ENCODE results near the gene MSI2. TPM values are rescaled to one million over a fixed set of nuclear protein-coding genes. Genes with fewer than 3 reads are reported as not detected.

Gene MSI2
- total and polyA plus RNA-seq, 9 of the 15 experiments (the other 6 are each of a cell fraction or from before 2014, with no cell fraction given) = 4.6 to 61.8 (median 42.4) TPM

DNA sequence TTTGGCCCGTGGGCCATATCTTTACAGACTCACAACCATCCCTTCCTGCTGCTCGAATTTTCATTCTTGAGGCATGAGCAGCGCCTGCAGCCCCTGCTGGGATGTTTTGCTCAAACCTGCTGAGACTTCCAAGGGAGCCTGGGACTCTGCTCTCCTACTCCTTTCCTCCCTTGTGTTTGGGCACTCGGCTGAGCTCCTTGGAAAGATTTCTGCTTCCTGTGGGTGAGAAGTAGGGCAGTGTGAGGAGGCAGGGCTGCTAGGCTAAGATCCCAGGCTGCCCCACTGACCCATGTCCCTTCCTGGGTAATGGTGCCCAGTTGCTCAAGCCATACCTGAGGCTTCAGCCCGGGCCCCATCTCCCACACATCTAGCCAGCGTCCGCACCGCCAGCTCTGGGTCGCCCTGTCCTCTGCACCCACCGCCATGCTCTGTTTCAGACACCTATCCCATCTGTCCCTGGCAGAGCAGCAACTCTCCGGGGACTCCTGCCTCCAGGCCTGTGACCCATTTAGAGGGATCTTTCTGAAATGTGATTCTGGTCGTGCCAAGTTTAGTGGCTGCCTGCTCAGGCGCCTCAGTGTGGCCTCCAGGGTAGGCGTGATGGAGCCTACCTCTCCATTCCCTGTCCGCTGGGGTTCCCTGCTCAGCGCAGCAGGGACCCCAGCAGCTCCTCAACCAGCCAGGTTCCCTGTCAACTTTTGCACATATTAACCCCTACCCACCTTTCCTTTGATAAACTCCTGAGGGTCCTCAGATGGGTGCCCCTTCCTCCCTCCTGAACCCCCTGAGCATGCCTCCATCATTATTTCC is 298.7 kb downstream of the MSI2 start:
- Histone ChIP-seq H3K36me3 (ENCODE audit: control insufficient read depth, insufficient read depth, low read length) (peaks cover 2% of the 10 kb centered on the region; the same call in 1 of the 3 replicates), H3K4me1 (replicated peaks in 1 of 2; ENCODE audit: control insufficient read depth in 2 of 2, insufficient read depth in 2 of 2, low read length in 2 of 2) (peaks cover 29% of the 10 kb centered on the region in 2 experiments; a peak in 4 of 5 replicates), H3K9me1 (ENCODE audit: control insufficient read depth, insufficient read depth, low read length) (no peaks in the 10 kb centered on the region), H3K4me2 (ENCODE audit: insufficient read depth, low read length) (peak overlapping the region; percentile 71), H3K27ac (ENCODE audit: extremely low read depth, low read depth, low read length) (peak overlapping the region; percentile 4; the same call in 1 of the 3 replicates), H3K9me3 (replicated peaks; ENCODE audit: control insufficient read depth, insufficient read depth, low read depth, low read length) (no peaks in the 10 kb centered on the region), H3K9ac (ENCODE audit: insufficient read depth in 1 of 2, low read depth in 2 of 2, low read length in 2 of 2) (peak overlapping the region in 1 of 2 experiments; percentile 59; a peak in 2 of 4 replicates), H2AFZ (ENCODE audit: low read depth, low read length) (no peak overlapping the region), H4K20me1 (replicated peaks; ENCODE audit: control insufficient read depth, insufficient read depth, low read length) (peaks cover 12% of the 10 kb centered on the region), H3K4me3 (no peak overlapping the region), H3K79me2 (ENCODE audit: control insufficient read depth, insufficient read depth, low read length) (peaks cover 5% of the 10 kb centered on the region; the same call in 1 of the 3 replicates), H3K27me3 (ENCODE audit: control insufficient read depth in 2 of 2, insufficient read depth in 2 of 2, low read length in 2 of 2) (no peaks in the 10 kb centered on the region)
- POLR2A ChIA-PET = interaction anchor here (0.6 to 2.2 kb wide), 3 partner anchors 14 to 302 kb away, joined by 3 to 4 read pairs (median 4); no protein-coding TSS in a partner anchor
- ATAC-seq = no peak
- no peak for FAIRE-seq
- BruUV-seq (replicated peaks) = no TSS peak
- CTCF ChIA-PET (ENCODE audit: low intra/inter-chr PET ratio) = no interaction called here
- in situ Hi-C loops (cut with MboI) (no loop called here), intact Hi-C loops (cut with micrococcal nuclease) (loop anchor here (5.0 kb wide), 1 partner anchor 117 kb away; no protein-coding TSS in a partner anchor)
- 76% methylated on average over 15 of the region's 16 CpGs for WGBS (ENCODE audit: insufficient coverage, low coverage, missing lambda C conversion rate)
- TF ChIP-seq NRF1 (conservative IDR thresholded peaks at IDR 0.05 in 1 of 2, IDR thresholded peaks at IDR 0.05 in 1 of 2) (no peak), ASH1L (IDR thresholded peaks at IDR 0.05; ENCODE audit: borderline replicate concordance, low read depth, partially characterized antibody) (no peak), KDM1A (IDR thresholded peaks at IDR 0.05) (0 out of 4 replicates have a peak, but pooled peaks of 1 of the 2 experiments have one; percentile 0), ELF2 (CRISPR knock-in tag; IDR thresholded peaks at IDR 0.05) (no peak), NFATC3 (IDR thresholded peaks at IDR 0.05) (no peak)
- TF ChIP-seq, protein P1, sequence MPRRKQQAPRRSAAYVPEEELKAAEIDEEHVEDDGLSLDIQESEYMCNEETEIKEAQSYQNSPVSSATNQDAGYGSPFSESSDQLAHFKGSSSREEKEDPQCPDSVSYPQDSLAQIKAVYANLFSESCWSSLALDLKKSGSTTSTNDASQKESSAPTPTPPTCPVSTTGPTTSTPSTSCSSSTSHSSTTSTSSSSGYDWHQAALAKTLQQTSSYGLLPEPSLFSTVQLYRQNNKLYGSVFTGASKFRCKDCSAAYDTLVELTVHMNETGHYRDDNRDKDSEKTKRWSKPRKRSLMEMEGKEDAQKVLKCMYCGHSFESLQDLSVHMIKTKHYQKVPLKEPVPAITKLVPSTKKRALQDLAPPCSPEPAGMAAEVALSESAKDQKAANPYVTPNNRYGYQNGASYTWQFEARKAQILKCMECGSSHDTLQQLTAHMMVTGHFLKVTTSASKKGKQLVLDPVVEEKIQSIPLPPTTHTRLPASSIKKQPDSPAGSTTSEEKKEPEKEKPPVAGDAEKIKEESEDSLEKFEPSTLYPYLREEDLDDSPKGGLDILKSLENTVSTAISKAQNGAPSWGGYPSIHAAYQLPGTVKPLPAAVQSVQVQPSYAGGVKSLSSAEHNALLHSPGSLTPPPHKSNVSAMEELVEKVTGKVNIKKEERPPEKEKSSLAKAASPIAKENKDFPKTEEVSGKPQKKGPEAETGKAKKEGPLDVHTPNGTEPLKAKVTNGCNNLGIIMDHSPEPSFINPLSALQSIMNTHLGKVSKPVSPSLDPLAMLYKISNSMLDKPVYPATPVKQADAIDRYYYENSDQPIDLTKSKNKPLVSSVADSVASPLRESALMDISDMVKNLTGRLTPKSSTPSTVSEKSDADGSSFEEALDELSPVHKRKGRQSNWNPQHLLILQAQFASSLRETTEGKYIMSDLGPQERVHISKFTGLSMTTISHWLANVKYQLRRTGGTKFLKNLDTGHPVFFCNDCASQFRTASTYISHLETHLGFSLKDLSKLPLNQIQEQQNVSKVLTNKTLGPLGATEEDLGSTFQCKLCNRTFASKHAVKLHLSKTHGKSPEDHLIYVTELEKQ (CRISPR knock-in tag; IDR thresholded peaks at IDR 0.05) = no peak
- TF ChIP-seq, protein P2, sequence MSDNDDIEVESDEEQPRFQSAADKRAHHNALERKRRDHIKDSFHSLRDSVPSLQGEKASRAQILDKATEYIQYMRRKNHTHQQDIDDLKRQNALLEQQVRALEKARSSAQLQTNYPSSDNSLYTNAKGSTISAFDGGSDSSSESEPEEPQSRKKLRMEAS (CRISPR knock-in tag; IDR thresholded peaks at IDR 0.05) = peak; percentile 8; the same call in 1 of the 2 replicates
- no peak for DNase-seq (ENCODE audit: extremely low read depth in 1 of 4, low spot score in 3 of 4)

Measured in K562 (cell line).